PC-3 (cell line): ENCODE data around the gene DSG1.

Source experiments
- CTCF ChIP-seq: fragments of 300-600 bp; sonication (generic); conservative IDR thresholded peaks from 2 replicates; pipeline ENCODE4 v1.5.1; 2017; ENCODE audit warnings: antibody characterized with exemption, low read depth, mild to moderate bottlenecking, low read length
- EZH2 ChIP-seq: fragments of 300-600 bp; sonication (generic); IDR thresholded peaks from one replicate; pipeline ENCODE4 v1.6.1; 2017; ENCODE audit warnings: antibody characterized with exemption, mild to moderate bottlenecking, low read length; ENCODE audit not compliant: unreplicated experiment
- EZH2phosphoT487 ChIP-seq: fragments of 300-600 bp; sonication (generic); IDR thresholded peaks from 2 replicates; pipeline ENCODE4 v1.6.1; 2018; ENCODE audit warnings: mild to moderate bottlenecking, antibody characterized with exemption, low read length, borderline replicate concordance

DNA sequence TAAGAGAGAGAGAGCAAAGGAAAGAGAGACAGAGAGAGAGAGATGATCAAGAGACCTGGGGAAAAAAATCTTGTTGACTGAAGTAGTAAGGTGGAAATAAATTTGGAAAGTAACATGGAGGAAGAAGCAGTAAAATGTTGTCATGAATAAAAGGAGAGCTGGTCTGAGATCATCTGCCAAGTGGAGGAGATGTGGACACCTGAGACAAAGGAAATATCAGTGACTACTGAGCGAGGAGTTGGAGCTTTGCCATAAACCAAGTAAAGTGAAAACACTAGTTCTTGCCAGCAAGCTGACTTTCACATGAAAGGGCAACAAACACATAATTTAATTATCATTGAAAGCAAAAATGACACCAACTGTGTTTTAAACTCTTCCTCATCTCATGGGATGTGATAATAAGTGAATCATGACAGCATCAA is 49.0 kb upstream of the DSG1 start:
- TF ChIP-seq EZH2 (no peak), CTCF (no peak), EZH2phosphoT487 (no peak)
